ENCODE results near the gene QSOX2. TPM values are rescaled to one million over a fixed set of nuclear protein-coding genes. Genes with fewer than 3 reads are reported as not detected.

QSOX2 gene
- total RNA-seq, 1 donor: 12.7 TPM

- TF ChIP-seq CTCF (IDR thresholded peaks at IDR 0.05; ENCODE audit: extremely low read depth, low read depth, low read length): no peak
- H3K27ac ChIP-seq (ENCODE audit: low read depth, low read length): no peak overlapping the region
- H3K4me2 ChIP-seq (ENCODE audit: insufficient read depth, low read length): no peak overlapping the region
- H3K4me1 ChIP-seq (ENCODE audit: insufficient read depth, low read length): no peaks in the 10 kb centered on the region
- H4K20me1 ChIP-seq (ENCODE audit: insufficient read depth, low read length): peaks cover 24% of the 10 kb centered on the region
- no peak for DNase-seq (ENCODE audit: insufficient read length, low spot score, missing footprints)
- H3K79me2 ChIP-seq (ENCODE audit: insufficient read depth, low read length): peaks cover 12% of the 10 kb centered on the region
- no peaks in the 10 kb centered on the region for H3K27me3 ChIP-seq (ENCODE audit: insufficient read depth, low read length)
- no peaks in the 10 kb centered on the region for H3K36me3 ChIP-seq (ENCODE audit: insufficient read depth, low read length)
- H3K4me3 ChIP-seq (ENCODE audit: insufficient read depth, low read length): no peak overlapping the region
- H2AFZ ChIP-seq (ENCODE audit: low read length): no peak overlapping the region
- no peaks in the 10 kb centered on the region for H3K9me3 ChIP-seq (ENCODE audit: low read depth, low read length)
These were observed 10.4 kb downstream of the QSOX2 start for GRCh38 chr9:136235171-136235570.

- TF ChIP-seq CTCF (IDR thresholded peaks at IDR 0.05; ENCODE audit: extremely low read depth, low read depth, low read length): no peak
- Histone ChIP-seq H4K20me1 (ENCODE audit: insufficient read depth, low read length) (peaks cover 21% of the 10 kb centered on the region), H3K36me3 (ENCODE audit: insufficient read depth, low read length) (no peaks in the 10 kb centered on the region), H3K27me3 (ENCODE audit: insufficient read depth, low read length) (no peaks in the 10 kb centered on the region), H3K4me1 (ENCODE audit: insufficient read depth, low read length) (no peaks in the 10 kb centered on the region), H2AFZ (ENCODE audit: low read length) (no peak overlapping the region), H3K79me2 (ENCODE audit: insufficient read depth, low read length) (peaks cover 12% of the 10 kb centered on the region), H3K4me2 (ENCODE audit: insufficient read depth, low read length) (no peak overlapping the region), H3K9me3 (ENCODE audit: low read depth, low read length) (no peaks in the 10 kb centered on the region), H3K4me3 (ENCODE audit: insufficient read depth, low read length) (no peak overlapping the region), H3K27ac (ENCODE audit: low read depth, low read length) (no peak overlapping the region)
- no peak for DNase-seq (ENCODE audit: insufficient read length, low spot score, missing footprints)
These were observed 11.0 kb downstream of the QSOX2 start for GRCh38 chr9:136234597-136234996.

GRCh38 chr9:136233868-136234267 lies 11.7 kb downstream of the QSOX2 start:
- H2AFZ ChIP-seq (ENCODE audit: low read length): no peak overlapping the region
- H3K4me2 ChIP-seq (ENCODE audit: insufficient read depth, low read length): no peak overlapping the region
- no peak overlapping the region for H3K27ac ChIP-seq (ENCODE audit: low read depth, low read length)
- peaks cover 11% of the 10 kb centered on the region for H3K79me2 ChIP-seq (ENCODE audit: insufficient read depth, low read length)
- DNase-seq (ENCODE audit: insufficient read length, low spot score, missing footprints): no peak
- H3K4me1 ChIP-seq (ENCODE audit: insufficient read depth, low read length): peaks cover 3% of the 10 kb centered on the region
- H3K27me3 ChIP-seq (ENCODE audit: insufficient read depth, low read length): no peaks in the 10 kb centered on the region
- H4K20me1 ChIP-seq (ENCODE audit: insufficient read depth, low read length): peaks cover 17% of the 10 kb centered on the region
- no peak overlapping the region for H3K4me3 ChIP-seq (ENCODE audit: insufficient read depth, low read length)
- H3K36me3 ChIP-seq (ENCODE audit: insufficient read depth, low read length): no peaks in the 10 kb centered on the region
- H3K9me3 ChIP-seq (ENCODE audit: low read depth, low read length): no peaks in the 10 kb centered on the region
- no peak for TF ChIP-seq CTCF (IDR thresholded peaks at IDR 0.05; ENCODE audit: extremely low read depth, low read depth, low read length)

GRCh38 chr9:136233411-136233810 lies 12.2 kb downstream of the QSOX2 start:
- H3K9me3 ChIP-seq (ENCODE audit: low read depth, low read length): no peaks in the 10 kb centered on the region
- no peaks in the 10 kb centered on the region for H3K36me3 ChIP-seq (ENCODE audit: insufficient read depth, low read length)
- TF ChIP-seq CTCF (IDR thresholded peaks at IDR 0.05; ENCODE audit: extremely low read depth, low read depth, low read length): no peak
- peaks cover 11% of the 10 kb centered on the region for H3K79me2 ChIP-seq (ENCODE audit: insufficient read depth, low read length)
- no peak overlapping the region for H3K4me3 ChIP-seq (ENCODE audit: insufficient read depth, low read length)
- H3K4me1 ChIP-seq (ENCODE audit: insufficient read depth, low read length): peaks cover 7% of the 10 kb centered on the region
- no peaks in the 10 kb centered on the region for H3K27me3 ChIP-seq (ENCODE audit: insufficient read depth, low read length)
- H4K20me1 ChIP-seq (ENCODE audit: insufficient read depth, low read length): peaks cover 17% of the 10 kb centered on the region
- no peak for DNase-seq (ENCODE audit: insufficient read length, low spot score, missing footprints)
- H2AFZ ChIP-seq (ENCODE audit: low read length): no peak overlapping the region
- no peak overlapping the region for H3K27ac ChIP-seq (ENCODE audit: low read depth, low read length)
- H3K4me2 ChIP-seq (ENCODE audit: insufficient read depth, low read length): no peak overlapping the region
